ENCODE data around the gene LIN7B. TPM values are rescaled to one million over a fixed set of nuclear protein-coding genes. Genes with fewer than 3 reads are reported as not detected.

The LIN7B gene
- total and polyA plus RNA-seq, 2 of the 8 experiments (the other 6 are each of a cell fraction or from before 2014, with no cell fraction given): 4.1 to 4.2 TPM

DNA sequence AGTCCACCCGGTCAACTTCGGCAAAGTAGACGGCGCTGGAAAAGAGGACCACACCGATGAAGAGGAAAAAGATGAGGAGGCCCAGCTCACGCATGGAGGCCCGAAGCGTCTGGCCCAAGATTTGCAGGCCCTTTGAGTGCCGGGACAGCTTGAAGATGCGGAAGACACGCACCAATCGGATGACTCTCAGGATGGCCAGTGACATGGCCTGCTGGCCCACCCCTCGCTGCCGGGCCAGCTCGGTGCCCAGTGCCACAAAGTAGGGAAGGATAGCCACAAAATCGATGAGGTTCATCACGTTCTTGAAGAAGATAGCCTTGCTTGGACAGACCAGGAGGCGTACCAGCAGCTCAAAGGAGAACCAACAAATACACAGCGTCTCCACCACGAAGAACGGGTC is 43.8 kb upstream of the LIN7B start:
- H3K79me1 ChIP-seq (ENCODE audit: low read depth, low read length): no peaks in the 10 kb centered on the region
- H3K9me3 ChIP-seq (ENCODE audit: insufficient read depth in 2 of 2, low read depth in 1 of 2, low read length in 1 of 2): peaks cover 0 to 5% of the 10 kb centered on the region in 2 experiments; a peak in 1 of 4 replicates
- H3K14ac ChIP-seq (ENCODE audit: insufficient read length): no peak overlapping the region
- no peaks in the 10 kb centered on the region for H3K79me2 ChIP-seq (ENCODE audit: control insufficient read depth in 1 of 2, insufficient read depth in 2 of 2, low read length in 2 of 2)
- H3K36me3 ChIP-seq (ENCODE audit: control insufficient read depth in 2 of 4, insufficient read depth in 4 of 4, low read length in 3 of 4): peaks cover 0 to 4% (median 0%) of the 10 kb centered on the region in 4 experiments; a peak in 1 of 8 replicates
- 93% methylated on average over 21 of the region's 21 CpGs; no CpG with 5 or more reads in 1 of the 2 experiments for WGBS, 2 experiments (ENCODE audit: extremely low coverage in 1 of 2, insufficient coverage in 1 of 2, insufficient read length in 1 of 2, insufficient replicate concordance in 2 of 2, low coverage in 1 of 2, low lambda C conversion rate in 2 of 2, missing lambda C conversion rate in 1 of 2)
- H3K4ac ChIP-seq (replicated peaks; ENCODE audit: insufficient read length, low read depth, low read length): no peak overlapping the region
- H4K20me1 ChIP-seq (replicated peaks in 1 of 2; ENCODE audit: control insufficient read depth in 1 of 2, insufficient read depth in 2 of 2, low read length in 2 of 2): no peaks in the 10 kb centered on the region
- H3K23me2 ChIP-seq (ENCODE audit: low read depth, low read length): peaks cover 4% of the 10 kb centered on the region
- H3K27ac ChIP-seq (ENCODE audit: low read depth, low read length): no peak overlapping the region
- H3K18ac ChIP-seq (ENCODE audit: extremely low read depth, low read length): no peak overlapping the region
- H2BK120ac ChIP-seq (replicated peaks; ENCODE audit: low read depth, low read length): no peak overlapping the region
- TF ChIP-seq TBP (IDR thresholded peaks at IDR 0.05; ENCODE audit: low read depth, low read length) (no peak), RBBP5 (IDR thresholded peaks at IDR 0.05; ENCODE audit: borderline replicate concordance, low read depth, low read length) (no peak), SIN3A (conservative IDR thresholded peaks at IDR 0.05 in 1 of 2, IDR thresholded peaks at IDR 0.05 in 1 of 2; ENCODE audit: low read depth in 1 of 2, low read length in 2 of 2) (no peak), GABPA (IDR thresholded peaks at IDR 0.05; ENCODE audit: borderline replicate concordance, insufficient read depth, low read length) (no peak)
- TF ChIP-seq, protein P1, sequence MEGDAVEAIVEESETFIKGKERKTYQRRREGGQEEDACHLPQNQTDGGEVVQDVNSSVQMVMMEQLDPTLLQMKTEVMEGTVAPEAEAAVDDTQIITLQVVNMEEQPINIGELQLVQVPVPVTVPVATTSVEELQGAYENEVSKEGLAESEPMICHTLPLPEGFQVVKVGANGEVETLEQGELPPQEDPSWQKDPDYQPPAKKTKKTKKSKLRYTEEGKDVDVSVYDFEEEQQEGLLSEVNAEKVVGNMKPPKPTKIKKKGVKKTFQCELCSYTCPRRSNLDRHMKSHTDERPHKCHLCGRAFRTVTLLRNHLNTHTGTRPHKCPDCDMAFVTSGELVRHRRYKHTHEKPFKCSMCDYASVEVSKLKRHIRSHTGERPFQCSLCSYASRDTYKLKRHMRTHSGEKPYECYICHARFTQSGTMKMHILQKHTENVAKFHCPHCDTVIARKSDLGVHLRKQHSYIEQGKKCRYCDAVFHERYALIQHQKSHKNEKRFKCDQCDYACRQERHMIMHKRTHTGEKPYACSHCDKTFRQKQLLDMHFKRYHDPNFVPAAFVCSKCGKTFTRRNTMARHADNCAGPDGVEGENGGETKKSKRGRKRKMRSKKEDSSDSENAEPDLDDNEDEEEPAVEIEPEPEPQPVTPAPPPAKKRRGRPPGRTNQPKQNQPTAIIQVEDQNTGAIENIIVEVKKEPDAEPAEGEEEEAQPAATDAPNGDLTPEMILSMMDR (IDR thresholded peaks at IDR 0.05; ENCODE audit: control extremely low read depth in 1 of 3, insufficient read depth in 1 of 3, low read depth in 1 of 3, low read length in 3 of 3): no peak
- H4K8ac ChIP-seq (ENCODE audit: extremely low read depth, insufficient read depth, low read length): no peak overlapping the region; the same call in 1 of the 2 replicates
- H3K27me3 ChIP-seq (replicated peaks in 1 of 4; ENCODE audit: control insufficient read depth in 3 of 4, extremely low read depth in 1 of 4, insufficient read depth in 3 of 4, low read length in 3 of 4): peaks cover 26 to 78% (median 68%) of the 10 kb centered on the region in 4 experiments
- no peak for DNase-seq (ENCODE audit: low read depth in 1 of 2, low spot score in 2 of 2)
- H2BK12ac ChIP-seq (ENCODE audit: low read depth, low read length): no peak overlapping the region
- H4K5ac ChIP-seq (ENCODE audit: insufficient read length, low read depth, low read length): no peak overlapping the region
- POLR2A ChIA-PET (ENCODE audit: partially characterized antibody): interaction anchor here (0.6 to 1.4 kb wide), 3 partner anchors 12 to 198 kb away, joined by 3 to 4 read pairs (median 3); partner anchors contain the start of gene PPP1R15A
- no peak for FAIRE-seq
- CTCF ChIA-PET (ENCODE audit: partially characterized antibody): interaction anchor here (0.5 to 2.2 kb wide), 8 partner anchors 12 to 228 kb away, joined by 3 to 11 read pairs (median 4); partner anchors contain the start of genes CGB2, CGB7 and GYS1
- no peak overlapping the region for H3K23ac ChIP-seq (ENCODE audit: insufficient read length)
- no peak overlapping the region for H2BK5ac ChIP-seq (ENCODE audit: low read depth, low read length)
- no peak overlapping the region for H4K91ac ChIP-seq (replicated peaks; ENCODE audit: insufficient read length, low read length)
- no peak overlapping the region for H2BK15ac ChIP-seq (ENCODE audit: low read length)
- H2AK5ac ChIP-seq (ENCODE audit: low read depth, low read length): no peak overlapping the region
- peaks cover 0 to 10% (median 7%) of the 10 kb centered on the region in 4 experiments; a peak in 6 of 7 replicates for H3K4me1 ChIP-seq (replicated peaks in 1 of 4; ENCODE audit: control insufficient read depth in 3 of 4, insufficient read depth in 4 of 4, low read length in 3 of 4)
- H3K9ac ChIP-seq (replicated peaks in 1 of 4; ENCODE audit: extremely low read depth in 1 of 4, low read depth in 3 of 4, low read length in 3 of 4): no peak overlapping the region
- H3K56ac ChIP-seq (replicated peaks; ENCODE audit: insufficient read length, low read depth, low read length): no peak overlapping the region
- no peak overlapping the region for H3K4me3 ChIP-seq (ENCODE audit: extremely low read depth in 1 of 4, insufficient read depth in 2 of 4, low read depth in 3 of 4, low read length in 4 of 4)
- H2BK20ac ChIP-seq (ENCODE audit: low read length): no peak overlapping the region
- no peak overlapping the region for H2AFZ ChIP-seq (ENCODE audit: low read length)
- H3K4me2 ChIP-seq (ENCODE audit: insufficient read depth in 1 of 2, low read depth in 2 of 2, low read length in 2 of 2): no peak overlapping the region
